Occipital lobe (tissue), 2 donors: ENCODE results near the gene COL12A1. TPM values are rescaled to one million over a fixed set of nuclear protein-coding genes. Genes with fewer than 3 reads are reported as not detected.

ENCODE experiments used
- DNase-seq: peaks from one replicate; lab custom pipeline; 2025; lab: John Stamatoyannopoulos, UW
- total RNA-seq: library from RNA; depleted of rRNA; stranded (reverse); fragments of >200 nt; gene quantifications from one replicate; pipeline ENCODE4 v1.2.3, GENCODE V29; 2014

Gene COL12A1
- total RNA-seq, 1 donor from 2014 or later, result 36.2 TPM

DNA sequence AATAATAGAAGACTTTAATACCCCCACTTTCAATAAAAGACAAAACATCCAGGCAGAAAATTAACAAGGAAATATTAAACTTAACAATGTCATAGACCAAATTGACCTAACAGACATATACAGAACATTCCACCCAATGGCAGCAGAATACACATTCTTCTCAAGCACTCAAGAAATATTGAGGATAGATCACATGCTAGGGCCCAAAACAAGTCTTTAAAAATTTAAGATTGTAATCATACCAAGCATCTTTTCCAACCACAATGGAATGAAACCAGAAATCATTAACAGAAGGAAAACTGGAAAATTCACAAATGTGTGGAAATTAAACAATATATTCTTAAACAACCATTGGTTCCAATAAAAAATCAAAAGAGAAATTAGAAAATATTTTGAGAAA, 161.0 kb downstream of the COL12A1 start:
- no peak for DNase-seq

DNA sequence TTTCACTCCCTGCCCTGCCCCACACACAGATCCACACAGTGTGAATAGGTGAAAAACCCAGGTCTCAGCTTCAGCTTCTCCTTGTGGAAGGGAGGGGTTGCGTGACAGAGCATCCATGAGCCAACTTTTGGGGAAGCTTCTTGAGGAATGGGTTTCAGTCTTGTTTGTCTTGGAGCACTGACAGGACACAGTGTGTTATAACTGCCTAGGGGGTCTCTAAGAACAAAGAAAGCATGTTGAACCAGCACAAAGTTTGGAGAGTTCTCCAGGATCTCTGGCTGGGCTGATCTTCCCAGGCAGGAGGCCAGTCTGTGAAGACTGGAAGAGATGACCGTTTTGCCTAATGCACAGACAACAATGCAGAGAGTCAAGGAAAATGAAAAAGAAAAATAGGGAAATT, 164.5 kb downstream of the COL12A1 start:
- no peak for DNase-seq

Other genes with a start within 250 kb of the COL12A1 start
- gene COX7A2, start 37.7 kb upstream of the COL12A1 start, total RNA-seq, result 129 TPM
- gene TMEM30A, start 78.7 kb upstream of the COL12A1 start, total RNA-seq, result 166 TPM